H1 (cell line): Measurements from ENCODE around the gene RASAL1. TPM values are rescaled to one million over a fixed set of nuclear protein-coding genes. Genes with fewer than 3 reads are reported as not detected.

ENCODE experiments used
- CHD1 ChIP-seq: IDR thresholded peaks from 2 replicates; pipeline ENCODE4 v1.6.1; 2012; ENCODE audit warnings: low read depth, low read length, improper control_type of control experiment
- RNF2 ChIP-seq: fragments of 200-900, 300-1000 bp; sonication (generic); IDR thresholded peaks from 2 replicates; pipeline ENCODE4 v1.7.1; 2016; ENCODE audit warnings: borderline replicate concordance, low read depth, mild to moderate bottlenecking, antibody characterized with exemption, low read length; ENCODE audit not compliant: poor library complexity, severe bottlenecking; ENCODE audit errors: missing control alignments
- SP4 ChIP-seq: IDR thresholded peaks from 2 replicates; pipeline ENCODE4 v1.6.1; 2012; ENCODE audit warnings: low read length, inconsistent platforms
- polyA plus RNA-seq, 7 experiments: library from polyadenylated mRNA; depleted of rRNA in 3 of 7; stranded (reverse) in 5 of 7; unstranded in 2 of 7; fragments of >200 nt in 5 of 7; fragments of 200-250 nt in 2 of 7; gene quantifications; 1 replicate in 5 of 7; 2 replicates in 1 of 7; 4 replicates in 1 of 7; pipeline versions ENCODE4 v1.2.1 to v1.2.3, GENCODE V29; 2011 to 2013; ENCODE audit warnings: missing spikeins in 2 of 7, mixed read lengths in 2 of 7
- total RNA-seq: library from RNA; stranded (reverse); fragmentation: NEBNext Ultra II Directional; extraction: Animal tissue kit (Norgen Biotek cat#: 25700); gene quantifications from 2 replicates; pipeline ENCODE4 v1.2.1, GENCODE V29; 2021

The RASAL1 gene
- total and polyA plus RNA-seq, 2 of the 8 experiments (the other 6 are each of a cell fraction or from before 2014, with no cell fraction given): 3.7 to 5.0 TPM

DNA sequence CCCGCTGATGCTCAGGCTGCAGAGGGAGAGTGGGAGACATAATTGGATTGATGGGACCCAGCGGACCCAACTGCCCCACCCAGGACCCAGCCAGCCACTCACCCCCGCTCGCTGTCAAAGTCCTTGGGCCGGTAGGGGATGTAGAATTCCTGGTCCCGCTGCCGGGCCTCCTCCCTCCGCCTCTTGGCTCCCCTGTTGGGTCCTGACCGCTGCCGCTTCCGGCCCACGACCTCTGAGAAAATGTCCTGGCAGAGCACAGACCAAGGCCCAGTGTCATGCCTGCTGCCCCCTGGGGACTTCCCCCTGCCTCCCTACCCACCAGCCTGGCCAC lies 27.4 kb upstream of the RASAL1 start (continued):
- TF ChIP-seq SP4 (no peak), CHD1 (no peak), RNF2 (no peak)
